Adrenal gland (tissue), 12 donors: ENCODE measurements around the gene ID2. TPM values are rescaled to one million over a fixed set of nuclear protein-coding genes. Genes with fewer than 3 reads are reported as not detected.

Experiments used
- DNase-seq, 7 donors: peaks; one replicate each; pipeline ENCODE4 v3.0.0-alpha.2; 2019 to 2020
- H3K27ac ChIP-seq, 5 donors: fragments of 200-600 bp; sonication (generic) in 4 of 5; 1 replicate in 3 of 5; 2 replicates in 2 of 5; pipeline versions ENCODE4 v1.5.1 to v1.8.0; 2016 to 2020; ENCODE audit warnings: mild to moderate bottlenecking in 1 of 5
- H3K27me3 ChIP-seq: fragments of 200-600 bp; 2 replicates; pipeline ENCODE4 v1.8.0; 2021
- H3K36me3 ChIP-seq, 2 donors: fragments of 200-600 bp; replicated peaks in 1 of 2; 1 replicate in 1 of 2; 2 replicates in 1 of 2; pipeline versions ENCODE4 v1.5.1 to v1.8.0; 2018 to 2022
- H3K4me1 ChIP-seq, 2 donors: fragments of 200-600 bp; replicated peaks in 1 of 2; 1 replicate in 1 of 2; 2 replicates in 1 of 2; pipeline versions ENCODE4 v1.5.1 to v1.8.0; 2018 to 2021
- H3K4me3 ChIP-seq, 4 donors: fragments of 200-600 bp; sonication (generic) in 3 of 4; one replicate each; pipeline ENCODE4 v1.5.1; 2016 to 2018
- H3K9me3 ChIP-seq, 3 donors: fragments of 200-600 bp; sonication (generic) in 1 of 3; replicated peaks in 1 of 3; 1 replicate in 2 of 3; 2 replicates in 1 of 3; pipeline versions ENCODE4 v1.5.1 to v1.8.0; 2016 to 2021
- POLR2A ChIP-seq, 2 donors: fragments of 450-650 bp; IDR thresholded peaks; one replicate each; pipeline ENCODE4 v1.6.1; 2017; ENCODE audit warnings: antibody characterized with exemption in 2 of 2, mild to moderate bottlenecking in 2 of 2, moderate library complexity in 1 of 2
- WGBS, 4 donors: extraction: QIAGEN DNeasy Blood & Tissue Kit in 2 of 4; methylation state at CpG; one replicate each; pipeline versions ENCODE4 v1.1.5 to v1.1.7; 2013 to 2017; 5-methylcytosine and 5-hydroxymethylcytosine counted together
- intact Hi-C, 2 donors: fragments of 100-400 bp; cut with DNase I; formaldehyde crosslinking; loops; one replicate each; pipeline versions ENCODE4 v1.14.1 to v1.15.0; 2022 to 2023
- polyA plus RNA-seq, 3 donors: library from polyadenylated mRNA; stranded (reverse); fragments of 200-250 nt in 2 of 3; fragments of 350-450 nt in 1 of 3; fragmentation: Illumina TruSeq in 1 of 3; extraction: RNeasy Lipid Tissue Mini Kit (QIAGEN cat#74804) in 1 of 3; gene quantifications; one replicate each; pipeline ENCODE4 v1.2.3, GENCODE V29; 2013 to 2014
- total RNA-seq, 9 donors: library from RNA; depleted of rRNA in 4 of 9; stranded (reverse); fragments of >200 nt in 4 of 9; fragments of 120-200 nt in 1 of 9; fragmentation: NEBNext Ultra II Directional in 1 of 9; extraction: Animal tissue kit (Norgen Biotek cat#: 25700) in 1 of 9; gene quantifications; one replicate each; pipeline versions ENCODE4 v1.1.0 to v1.2.4, GENCODE V29; 2013 to 2023
- TF ChIP-seq, protein P1 (sequence below), 6 experiments: fragments of 450-650 bp in 4 of 6; fragments of 200-600 bp in 2 of 6; sonication (generic) in 1 of 6; IDR thresholded peaks; 1 replicate in 5 of 6; 2 replicates in 1 of 6; pipeline versions ENCODE4 v1.5.1 to v1.8.0; 2016 to 2021; ENCODE audit warnings: antibody characterized with exemption in 6 of 6, mild to moderate bottlenecking in 2 of 6, moderate library complexity in 1 of 6
- donor health status: healthy with polysubstance abuse.
- donor health status: Bipolar disorder and iron deficiency.
- donor health status: DM: yes; HTN: yes; CAD: no.
- donor health status: DM: no; HTN: no; CAD: no.
- donor health status: DM: no; HTN: no; CAD: no.
- donor health status: DM: yes; HTN: yes; CAD: no.

Gene ID2
- total and polyA plus RNA-seq, 12 donors, result 80.7 to 468 (median 132) TPM

DNA sequence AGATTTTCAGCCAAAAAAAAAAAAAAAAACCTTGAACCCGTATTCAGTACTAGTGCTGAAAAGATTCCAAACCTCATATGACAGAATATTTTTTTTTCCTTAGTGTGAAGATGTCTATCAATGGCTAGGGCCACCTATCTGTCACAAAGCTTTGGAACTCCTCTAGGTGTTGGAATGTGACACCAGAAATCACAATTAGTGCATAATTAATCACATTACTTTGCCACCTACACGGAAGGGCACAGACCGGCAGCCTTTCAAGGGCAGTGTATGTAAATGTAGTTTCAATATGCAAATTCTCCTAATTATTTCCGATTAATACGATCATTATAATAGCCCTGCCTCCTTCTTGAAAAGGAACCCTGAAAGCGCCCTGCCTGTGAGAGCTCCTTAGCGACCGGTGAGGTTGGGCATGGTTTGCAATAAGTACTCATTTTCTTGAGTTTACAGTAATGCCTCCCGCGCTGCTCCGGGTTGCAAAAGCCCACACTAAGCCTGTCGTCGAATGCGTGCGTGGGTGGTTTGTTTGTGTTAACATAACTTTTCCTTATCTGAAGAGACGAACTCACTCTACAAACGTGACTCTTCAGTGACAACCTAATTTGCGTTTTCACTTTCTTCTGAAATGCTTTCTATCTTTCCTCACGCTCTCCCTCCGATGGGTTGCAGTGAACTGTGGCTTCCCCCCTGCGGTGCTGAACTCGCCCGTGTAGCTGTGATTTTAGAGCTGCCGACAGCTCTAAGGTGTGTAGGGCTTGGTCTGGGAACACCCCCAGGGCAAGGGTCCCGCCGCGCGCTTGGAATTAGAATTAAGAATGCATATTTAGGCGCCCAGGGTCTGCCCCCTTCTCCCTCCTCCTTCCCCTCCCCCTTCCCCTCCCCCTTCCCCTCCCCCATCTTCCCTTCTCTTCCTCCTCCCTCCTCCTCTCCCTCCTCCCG lies 765 bp upstream of the ID2 start:
- Histone ChIP-seq H3K36me3 (no peaks in the 10 kb centered on the region), H3K4me1 (peaks cover 23 to 35% of the 10 kb centered on the region in 2 donors), H3K4me3 (peak overlapping the region in 2 of 4 donors; percentile 32 to 70), H3K27me3 (no peaks in the 10 kb centered on the region), H3K9me3 (no peaks in the 10 kb centered on the region), H3K27ac (peak overlapping the region; percentile 74 to 97 (median 95))
- intact Hi-C loops, result loop anchor here in 1 of 2 donors (10.0 kb wide), 1 partner anchor 166 kb away; no protein-coding TSS in a partner anchor
- TF ChIP-seq POLR2A (IDR thresholded peaks at IDR 0.05), result peak in 1 of 2 donors; percentile 71
- TF ChIP-seq, protein P1, sequence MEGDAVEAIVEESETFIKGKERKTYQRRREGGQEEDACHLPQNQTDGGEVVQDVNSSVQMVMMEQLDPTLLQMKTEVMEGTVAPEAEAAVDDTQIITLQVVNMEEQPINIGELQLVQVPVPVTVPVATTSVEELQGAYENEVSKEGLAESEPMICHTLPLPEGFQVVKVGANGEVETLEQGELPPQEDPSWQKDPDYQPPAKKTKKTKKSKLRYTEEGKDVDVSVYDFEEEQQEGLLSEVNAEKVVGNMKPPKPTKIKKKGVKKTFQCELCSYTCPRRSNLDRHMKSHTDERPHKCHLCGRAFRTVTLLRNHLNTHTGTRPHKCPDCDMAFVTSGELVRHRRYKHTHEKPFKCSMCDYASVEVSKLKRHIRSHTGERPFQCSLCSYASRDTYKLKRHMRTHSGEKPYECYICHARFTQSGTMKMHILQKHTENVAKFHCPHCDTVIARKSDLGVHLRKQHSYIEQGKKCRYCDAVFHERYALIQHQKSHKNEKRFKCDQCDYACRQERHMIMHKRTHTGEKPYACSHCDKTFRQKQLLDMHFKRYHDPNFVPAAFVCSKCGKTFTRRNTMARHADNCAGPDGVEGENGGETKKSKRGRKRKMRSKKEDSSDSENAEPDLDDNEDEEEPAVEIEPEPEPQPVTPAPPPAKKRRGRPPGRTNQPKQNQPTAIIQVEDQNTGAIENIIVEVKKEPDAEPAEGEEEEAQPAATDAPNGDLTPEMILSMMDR (IDR thresholded peaks at IDR 0.05), result no peak
- 1 to 2% (median 1%) methylated on average over 29 to 30 of the region's 30 CpGs for WGBS, 4 donors
- DNase-seq, result peak; percentile 54 to 90 (median 81)

DNA sequence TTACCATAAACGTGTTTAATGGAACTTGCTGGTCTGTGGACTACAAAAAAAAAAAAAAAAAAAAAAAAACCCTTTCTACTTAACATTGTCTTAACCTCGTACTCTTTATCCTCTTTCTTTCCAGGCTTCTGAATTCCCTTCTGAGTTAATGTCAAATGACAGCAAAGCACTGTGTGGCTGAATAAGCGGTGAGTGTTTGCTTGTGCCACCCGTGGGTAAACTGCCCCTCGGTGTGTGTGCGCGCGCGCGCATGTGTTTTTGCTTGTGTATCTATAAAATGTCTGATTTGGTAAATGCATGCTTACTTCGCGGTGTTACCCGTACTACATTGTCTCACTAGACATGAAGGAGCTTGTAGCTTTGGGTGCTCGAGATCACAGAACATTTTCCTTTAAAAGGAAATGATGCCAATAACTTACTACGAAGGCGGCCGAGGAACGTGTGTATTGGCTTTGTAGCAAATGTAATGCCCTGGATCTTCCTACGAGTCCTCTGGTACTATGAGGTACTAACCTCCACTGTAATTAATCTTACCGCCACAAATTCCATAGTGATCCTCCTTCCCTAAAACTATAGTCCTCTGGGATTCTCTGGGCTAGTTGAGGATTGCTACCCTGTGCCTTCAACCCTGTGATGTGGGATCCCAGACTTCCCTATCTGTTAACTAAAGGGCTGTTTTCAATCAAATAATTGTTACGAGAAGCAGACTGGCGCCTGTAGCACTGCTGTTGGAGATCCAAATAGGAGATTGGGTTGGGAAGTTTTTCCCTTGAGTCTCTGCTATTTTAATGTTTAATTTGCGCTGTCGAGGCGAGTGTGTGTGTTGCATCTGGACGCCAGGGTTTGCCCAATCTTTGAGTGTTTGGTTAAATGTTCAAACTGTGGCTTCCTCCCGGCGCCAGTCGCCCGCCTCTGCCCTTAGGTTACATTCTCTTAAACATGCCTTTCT lies 1.1 kb downstream of the ID2 start:
- 1% methylated on average over 29 to 30 of the region's 30 CpGs for WGBS, 4 donors
- DNase-seq, result peak; percentile 52 to 77 (median 58)
- Histone ChIP-seq H3K4me1 (peaks cover 15 to 22% of the 10 kb centered on the region in 2 donors), H3K27me3 (no peaks in the 10 kb centered on the region), H3K27ac (peak overlapping the region; percentile 66 to 90 (median 81)), H3K36me3 (no peaks in the 10 kb centered on the region), H3K9me3 (no peaks in the 10 kb centered on the region), H3K4me3 (peak overlapping the region in 3 of 4 donors; percentile 70 to 100 (median 90))
- peak; percentile 11 to 38 for TF ChIP-seq POLR2A (IDR thresholded peaks at IDR 0.05)
- TF ChIP-seq, protein P1 (IDR thresholded peaks at IDR 0.05), result peak in 1 of 6 experiments; percentile 10
- intact Hi-C loops, result loop anchor here in 1 of 2 donors (10.0 kb wide), 1 partner anchor 168 kb away; no protein-coding TSS in a partner anchor

DNA sequence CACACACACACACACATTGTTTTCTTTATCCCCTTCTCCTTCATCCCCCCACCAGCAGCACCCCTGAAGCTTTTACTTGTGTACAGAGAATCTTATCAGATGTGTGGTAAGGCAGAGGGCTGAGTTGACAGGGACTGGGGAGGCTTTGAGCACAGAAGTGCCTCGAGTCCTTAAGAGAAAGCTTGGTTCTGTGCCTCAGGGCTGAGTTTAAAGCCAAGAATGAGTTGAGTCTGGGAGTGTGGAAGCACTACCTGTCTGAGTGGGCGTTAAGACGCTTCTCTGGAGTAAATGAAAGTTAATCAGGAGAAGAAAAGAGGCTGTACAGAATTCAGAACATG lies 2.7 kb downstream of the ID2 start:
- H3K27ac ChIP-seq, result peak overlapping the region; percentile 43 to 91 (median 79)
- H3K4me1 ChIP-seq, result peaks cover 13 to 19% of the 10 kb centered on the region in 2 donors
- H3K27me3 ChIP-seq, result no peaks in the 10 kb centered on the region
- 7 to 11% (median 10%) methylated on average over 3 of the region's 3 CpGs for WGBS, 4 donors
- no peaks in the 10 kb centered on the region for H3K36me3 ChIP-seq
- TF ChIP-seq, protein P1 (IDR thresholded peaks at IDR 0.05), result no peak
- peak in 1 of 2 donors; percentile 15 for TF ChIP-seq POLR2A (IDR thresholded peaks at IDR 0.05)
- H3K4me3 ChIP-seq, result peak overlapping the region in 3 of 4 donors; percentile 31 to 76 (median 70)
- intact Hi-C loops, result loop anchor here in 1 of 2 donors (10.0 kb wide), 1 partner anchor 170 kb away; no protein-coding TSS in a partner anchor
- peak in 6 of 7 donors; percentile 37 to 66 (median 51) for DNase-seq
- H3K9me3 ChIP-seq, result no peaks in the 10 kb centered on the region
